MG63 (cell line): ENCODE data around the gene SSR1. TPM values are rescaled to one million over a fixed set of nuclear protein-coding genes. Genes with fewer than 3 reads are reported as not detected.

Experiments
- DNase-seq: peaks from one replicate; pipeline ENCODE4 v3.0.0-alpha.2; 2020
- H3K27me3 ChIP-seq: fragments of 250-450 bp; sonication (Bioruptor Pico); 2 replicates; pipeline ENCODE4 v1.5.1; 2020; ENCODE audit warnings: mild to moderate bottlenecking, moderate library complexity
- H3K36me3 ChIP-seq: fragments of 250-450 bp; sonication (Bioruptor Pico); 2 replicates; pipeline ENCODE4 v1.5.1; 2020; ENCODE audit warnings: mild to moderate bottlenecking, moderate library complexity
- H3K4me3 ChIP-seq: fragments of 250-450 bp; sonication (Bioruptor Pico); 2 replicates; pipeline ENCODE4 v1.5.1; 2020; ENCODE audit warnings: mild to moderate bottlenecking, moderate library complexity
- H3K9me3 ChIP-seq: fragments of 250-450 bp; sonication (Bioruptor Pico); 2 replicates; pipeline ENCODE4 v1.5.1; 2020; ENCODE audit warnings: mild to moderate bottlenecking, moderate library complexity
- total RNA-seq: library from RNA; depleted of rRNA; stranded (reverse); fragments of >200 nt; shearing (Covaris generic); gene quantifications from 2 replicates; pipeline ENCODE4 v1.2.3, GENCODE V29; 2014; ENCODE audit warnings: low replicate concordance; rRNA removed

SSR1 gene
- total RNA-seq, 1 experiment from 2014 or later: 170 TPM

DNA sequence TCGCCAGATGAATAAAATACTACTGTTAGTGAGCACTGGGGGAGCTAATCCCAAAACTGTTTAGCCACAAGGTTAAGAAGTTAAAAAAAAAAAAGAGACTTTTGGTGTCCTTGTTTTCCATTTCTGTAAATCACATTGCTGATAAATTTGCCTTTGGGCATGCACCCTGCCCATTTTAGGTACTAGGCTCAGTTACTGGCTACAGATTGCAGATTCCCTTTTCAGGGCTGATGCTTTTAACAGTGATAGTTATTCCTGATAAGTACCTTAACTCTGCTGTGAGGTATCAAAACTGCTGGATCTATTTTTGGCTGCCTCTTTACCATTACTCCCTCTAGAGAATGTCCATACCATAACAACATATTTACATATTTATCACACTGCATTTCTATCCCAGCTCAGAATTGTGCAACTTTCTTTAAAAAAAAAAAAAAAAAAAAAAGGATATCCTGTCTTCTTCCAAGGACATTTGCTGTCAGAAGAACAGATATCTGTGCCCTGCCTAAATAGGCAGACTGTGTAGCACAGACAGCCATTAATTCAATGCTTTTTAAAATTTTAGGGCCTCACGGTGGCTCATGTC is 94.5 kb downstream of the SSR1 start:
- H3K36me3 ChIP-seq: peaks cover 80% of the 10 kb centered on the region
- H3K4me3 ChIP-seq: no peak overlapping the region
- H3K27me3 ChIP-seq: no peaks in the 10 kb centered on the region
- H3K9me3 ChIP-seq: no peaks in the 10 kb centered on the region
- no peak for DNase-seq

Other genes with a start within 250 kb of the SSR1 start
- 16.5 and 17.2 TPM in 2 replicates for gene RREB1, start 205.2 kb downstream of the SSR1 start, total RNA-seq
- gene CAGE1, start 76.5 kb upstream of the SSR1 start, total RNA-seq: 0.49 TPM in 1 of 2 replicates, not detected in the other
- gene RIOK1, start 76.6 kb upstream of the SSR1 start, total RNA-seq: 16.1 and 36.4 TPM in 2 replicates
- 0.10 and 0.64 TPM in 2 replicates for gene DSP, start 228.5 kb upstream of the SSR1 start, total RNA-seq